Measurements from ENCODE around the gene LIX1L.

Gene LIX1L

DNA sequence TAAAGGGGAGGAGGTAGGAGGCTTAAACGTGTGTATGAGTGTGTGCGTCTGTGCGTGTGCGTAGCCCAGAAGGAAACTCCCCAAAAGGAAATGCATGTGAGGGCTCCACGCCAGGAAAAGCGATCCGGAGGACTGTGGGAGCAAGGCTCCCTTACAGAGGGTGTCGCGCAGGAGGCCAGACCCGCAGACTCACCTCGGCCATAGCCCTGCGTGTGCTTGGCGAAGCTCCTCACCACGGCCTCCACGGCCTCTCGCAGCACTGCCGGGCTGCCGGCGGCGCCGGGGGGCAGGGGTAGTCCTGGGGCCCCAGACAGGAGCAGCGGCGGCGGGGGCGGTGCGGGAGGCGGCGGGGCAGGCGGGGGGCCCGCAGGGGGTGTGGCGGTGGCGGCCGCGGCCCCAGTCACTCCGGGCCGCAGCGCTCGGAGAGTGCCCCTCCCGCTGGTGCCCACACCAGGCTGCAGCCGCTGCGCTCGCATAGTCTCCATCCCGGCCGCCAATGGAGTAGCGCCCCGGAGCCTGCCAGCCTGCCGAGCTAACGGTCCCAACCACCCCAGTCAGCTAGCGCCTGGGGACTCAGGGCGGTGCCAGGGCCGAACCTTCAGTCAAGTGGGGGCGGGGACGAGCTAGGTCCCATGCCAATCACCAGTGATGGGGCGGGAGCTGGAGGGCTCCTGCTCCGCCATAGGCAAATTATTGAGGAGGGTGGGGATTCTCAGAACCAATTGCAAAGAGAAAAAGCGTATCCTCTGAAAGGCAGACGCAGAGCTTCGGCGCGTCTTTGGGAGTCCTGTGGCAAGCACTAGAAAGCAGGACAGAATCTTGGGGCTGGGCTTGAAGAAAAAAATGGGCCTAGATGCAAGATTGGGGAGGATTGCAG is at the start of gene LIX1L:
Gene LIX1L (minus strand): TSS at position 575 of the 877 bp plus-strand sequence. CDS start 90 bp downstream, at position 485.
- peak; percentile 95 for DNase-seq (ENCODE audit: low spot score)

DNA sequence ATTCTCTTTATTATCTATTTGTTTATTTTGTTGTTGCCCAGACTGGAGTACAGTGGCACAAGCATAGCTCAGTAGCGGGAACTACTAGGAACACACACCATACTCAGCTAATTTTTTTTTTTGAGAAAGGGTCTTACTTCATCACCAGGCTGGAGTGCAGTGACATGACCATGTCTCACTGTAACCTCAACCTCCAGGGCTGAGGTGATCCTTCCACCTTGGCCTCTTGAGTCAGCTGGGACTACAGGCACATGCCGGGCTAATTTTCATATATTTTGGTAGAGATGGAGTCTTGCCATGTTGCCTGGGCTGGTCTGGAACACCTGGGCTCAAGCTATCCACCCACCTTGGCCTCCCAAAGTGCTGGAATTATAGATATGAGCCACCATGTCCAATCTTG is 43.9 kb upstream of the LIX1L start:
- DNase-seq (ENCODE audit: low spot score), result no peak

DNA sequence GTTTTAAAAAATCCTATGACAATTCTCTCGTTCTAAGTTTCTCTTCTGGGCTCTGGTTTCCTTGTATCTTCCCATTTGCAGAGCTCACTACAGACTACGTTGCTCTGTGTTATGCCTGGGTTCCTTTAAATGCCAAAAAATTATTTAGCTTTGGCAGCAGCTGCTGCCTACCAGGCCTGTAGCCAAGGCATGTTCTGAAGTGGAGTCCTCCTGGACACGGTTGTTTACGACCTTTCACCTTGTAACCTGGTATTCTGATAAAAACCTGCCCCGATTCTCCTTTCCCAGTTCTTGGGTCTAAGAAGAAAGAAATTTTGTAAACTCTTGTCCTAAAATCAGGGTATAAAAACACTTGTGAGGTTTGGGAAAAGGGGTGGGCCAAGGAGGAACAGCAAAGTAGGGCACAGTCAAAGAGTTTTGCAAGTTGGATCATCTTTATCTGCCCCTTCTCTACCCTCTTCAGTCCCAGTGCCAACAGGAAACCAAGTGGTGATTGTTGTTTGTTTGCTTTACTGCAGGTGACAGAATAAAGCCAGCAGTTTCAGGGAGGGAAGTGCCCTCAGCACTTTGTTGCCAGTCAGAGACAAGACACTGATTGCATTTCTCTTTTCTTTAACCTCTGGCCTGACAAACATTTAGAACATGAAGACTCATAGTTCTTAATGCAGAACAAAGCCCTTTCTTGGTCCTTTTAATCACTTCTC is 41.7 kb upstream of the LIX1L start:
- no peak for DNase-seq (ENCODE audit: low spot score)

DNA sequence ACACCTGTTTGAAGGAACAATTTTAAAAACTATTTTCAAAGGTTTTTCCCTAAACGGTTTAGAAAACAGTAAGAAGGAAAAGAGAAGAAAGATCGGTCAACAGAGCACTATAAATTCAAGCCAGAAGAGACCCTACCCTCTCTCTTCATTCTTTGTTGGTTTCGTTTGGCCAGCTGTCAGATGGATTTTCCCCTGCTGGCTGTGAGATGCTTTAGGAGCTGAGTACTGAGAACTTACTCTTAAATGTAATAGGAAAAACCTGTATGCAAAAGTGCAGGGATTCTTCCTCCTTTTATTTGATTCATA is 39.9 kb upstream of the LIX1L start:
- no peak for DNase-seq (ENCODE audit: low spot score)

DNA sequence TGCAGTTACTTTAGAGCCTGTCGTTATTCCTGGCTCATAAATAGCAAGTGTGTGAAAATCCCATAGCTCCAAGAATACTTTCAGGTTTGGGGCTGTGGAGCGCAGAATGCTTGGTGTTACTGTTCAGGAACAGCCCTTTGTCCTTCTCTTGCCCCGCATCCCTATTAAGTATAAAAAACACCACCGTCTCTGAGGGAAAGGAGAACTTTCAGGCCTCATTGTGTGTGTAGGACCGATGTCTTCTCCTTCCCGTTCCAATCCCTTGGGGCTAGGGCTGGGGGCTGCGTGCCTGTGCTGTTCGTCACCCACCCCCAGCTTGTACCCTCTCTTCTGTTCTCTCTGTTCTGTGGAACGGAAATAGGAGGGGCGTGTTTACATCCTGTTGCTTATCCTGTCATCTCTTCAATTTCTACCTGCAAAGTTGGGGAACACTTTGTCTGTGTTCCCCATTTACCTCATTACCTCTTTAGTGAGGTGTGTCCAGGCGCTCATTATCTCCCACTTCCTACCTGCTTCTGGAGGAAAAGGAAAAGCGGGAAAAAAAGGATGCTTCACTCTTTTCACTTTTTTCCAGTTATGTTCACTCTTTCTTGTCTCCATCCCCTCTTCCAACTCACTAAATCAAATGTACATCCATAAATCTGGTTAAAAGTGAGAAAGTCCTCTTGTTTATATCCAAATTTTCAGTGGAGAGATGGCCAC is 39.4 kb upstream of the LIX1L start:
- no peak for DNase-seq (ENCODE audit: low spot score)

DNA sequence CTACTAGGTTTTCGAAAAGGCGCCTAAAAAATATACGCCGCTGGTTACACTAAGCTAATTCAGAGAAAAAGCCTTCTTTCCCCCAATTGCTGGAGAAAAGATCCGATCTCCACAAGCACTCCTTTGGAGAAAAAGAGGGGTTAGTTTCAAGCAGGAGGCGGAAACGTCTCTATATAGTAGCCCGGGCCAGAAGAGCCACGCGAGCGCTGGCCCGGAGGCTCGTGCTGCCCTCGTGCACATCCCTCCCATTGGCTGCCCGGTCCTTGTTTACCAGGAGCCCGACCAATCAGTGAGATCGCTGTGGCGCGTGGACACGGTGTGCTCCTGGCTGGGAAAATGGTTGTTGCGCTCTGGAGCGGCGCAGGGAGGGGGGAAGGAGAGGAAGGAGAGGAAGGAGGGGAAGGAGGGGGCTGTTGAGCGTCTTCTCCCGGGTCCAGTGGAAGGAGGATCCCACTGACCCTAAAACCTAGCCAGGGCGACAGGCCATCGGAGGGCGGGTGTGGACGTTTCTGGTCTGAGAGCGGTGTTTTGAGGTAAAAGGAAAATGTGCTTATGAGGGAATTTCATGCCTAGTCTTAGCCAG is 38.7 kb upstream of the LIX1L start, which contains the start of gene TXNIP:
Gene TXNIP (minus strand): TSS at position 147 of the 583 bp plus-strand sequence. CDS start 313 bp downstream, outside the sequence.
- peak; percentile 99 for DNase-seq (ENCODE audit: low spot score)

DNA sequence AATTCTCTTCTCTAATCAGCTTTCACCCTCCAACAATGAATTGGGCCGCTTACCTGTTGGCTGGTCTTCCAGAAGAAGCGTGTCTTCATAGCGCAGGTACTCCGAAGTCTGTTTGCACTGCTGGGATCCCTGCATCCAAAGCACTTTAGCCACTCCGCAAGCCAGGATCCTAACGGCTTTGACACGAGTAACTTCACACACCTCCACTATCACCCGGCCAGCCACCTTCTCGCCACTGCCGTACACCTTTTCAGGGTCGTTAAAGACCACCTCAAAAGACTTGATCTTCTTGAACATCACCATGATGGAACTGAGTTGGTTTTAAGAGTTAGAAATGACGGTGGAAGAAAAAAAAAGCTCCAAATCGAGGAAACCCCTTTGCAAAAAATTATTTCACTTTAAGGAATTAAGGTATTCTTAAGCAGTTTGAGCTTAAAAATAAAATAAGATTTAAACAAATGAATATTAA is 38.2 kb upstream of the LIX1L start:
- DNase-seq (ENCODE audit: low spot score), result no peak

DNA sequence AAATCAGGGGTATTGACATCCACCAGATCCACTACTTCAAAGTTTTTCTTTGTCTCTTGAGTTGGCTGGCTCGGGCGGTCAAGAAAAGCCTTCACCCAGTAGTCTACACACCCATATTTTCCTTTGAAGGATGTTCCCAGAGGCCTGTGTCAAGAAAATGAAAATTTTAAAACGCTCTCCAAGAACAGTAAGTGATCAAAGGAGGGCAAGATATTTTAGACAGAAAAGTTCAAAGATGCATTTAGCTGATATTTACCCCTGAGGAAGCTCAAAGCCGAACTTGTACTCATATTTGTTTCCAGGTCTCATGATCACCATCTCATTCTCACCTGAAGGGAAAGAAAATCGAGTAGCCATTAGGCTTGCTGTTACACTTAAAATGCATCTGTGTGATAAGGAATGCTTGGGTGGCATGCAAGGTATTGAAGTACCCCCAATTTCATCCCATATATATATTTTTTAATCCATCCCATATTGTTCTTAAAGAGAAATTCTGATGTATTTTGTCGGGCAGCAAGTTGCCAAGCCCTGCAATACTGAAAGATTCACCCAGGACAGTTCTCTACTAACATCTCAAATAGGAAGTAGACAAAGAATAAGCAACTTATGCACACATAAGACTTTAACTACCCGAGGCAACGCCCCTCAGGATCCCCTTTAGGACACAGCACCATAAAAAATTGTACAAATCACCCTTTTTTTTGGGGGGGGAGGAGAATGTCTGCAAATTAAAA is 37.5 kb upstream of the LIX1L start:
- no peak for DNase-seq (ENCODE audit: low spot score)

DNA sequence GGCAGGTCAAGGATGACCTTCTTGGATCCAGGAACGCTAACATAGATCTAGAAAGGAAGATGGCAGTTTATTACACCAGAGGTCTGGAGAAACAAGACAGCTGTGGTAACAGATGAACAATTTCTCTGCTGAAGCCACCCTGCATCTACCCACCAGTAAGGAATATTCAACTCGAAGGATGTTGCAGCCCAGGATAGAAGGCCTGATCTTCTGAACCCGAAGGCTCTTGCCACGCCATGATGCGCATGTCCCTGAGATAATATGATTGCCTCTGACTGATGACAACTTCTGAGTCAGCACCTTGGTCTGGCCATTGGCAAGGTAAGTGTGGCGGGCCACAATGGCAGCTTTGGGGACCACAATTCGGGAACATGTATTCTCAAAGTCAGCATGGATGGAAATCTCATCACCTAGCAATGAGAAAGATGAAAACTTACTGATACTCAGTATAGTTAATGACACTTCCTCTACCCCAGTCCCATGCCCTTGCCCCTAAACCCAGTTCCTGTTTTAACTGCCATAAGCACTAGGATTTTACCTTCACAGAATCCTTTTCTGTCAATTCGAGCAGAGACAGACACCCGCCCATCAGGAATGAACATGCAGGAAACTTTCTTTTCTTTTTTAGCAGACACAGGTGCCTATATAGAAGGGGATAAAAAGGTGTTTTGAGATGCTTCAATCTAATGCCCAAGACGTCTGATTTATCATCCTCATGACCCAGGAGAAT is 36.7 kb upstream of the LIX1L start:
- DNase-seq (ENCODE audit: low spot score), result no peak

DNA sequence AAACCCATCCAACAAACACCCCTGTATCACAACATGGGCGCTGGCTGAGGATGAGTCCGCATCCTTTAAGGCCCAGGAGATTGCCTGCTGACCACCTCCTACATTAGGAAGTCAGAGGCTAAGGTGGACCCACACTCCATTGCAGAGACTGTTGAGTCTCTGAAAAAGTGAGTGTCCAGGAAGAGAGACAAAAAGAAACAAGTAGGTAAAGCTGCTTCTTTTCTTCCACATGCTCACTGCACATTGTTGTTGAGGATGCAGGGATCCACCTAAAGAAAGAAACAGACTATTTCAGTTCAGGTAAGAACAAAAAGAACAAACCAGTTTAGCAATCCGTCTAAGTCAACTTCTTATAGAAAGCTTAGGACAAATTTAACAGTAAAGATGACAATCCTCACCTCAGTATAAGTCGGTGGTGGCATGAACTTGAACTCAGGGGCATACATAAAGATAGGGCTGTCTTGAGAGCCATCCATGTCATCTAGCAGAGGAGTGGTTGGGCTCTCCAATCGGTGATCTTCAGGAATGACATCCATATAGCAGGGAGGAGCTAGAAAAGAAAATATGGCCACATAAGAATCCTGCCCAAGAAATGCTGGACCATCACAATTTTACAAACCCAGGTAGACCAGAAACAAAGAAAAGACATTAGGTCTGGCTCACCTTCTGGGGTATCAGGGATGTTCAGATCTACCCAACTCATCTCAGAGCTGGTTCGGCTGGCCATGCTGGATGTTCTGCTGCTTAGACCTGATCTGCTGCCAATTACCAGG is 36.0 kb upstream of the LIX1L start:
- no peak for DNase-seq (ENCODE audit: low spot score)

DNA sequence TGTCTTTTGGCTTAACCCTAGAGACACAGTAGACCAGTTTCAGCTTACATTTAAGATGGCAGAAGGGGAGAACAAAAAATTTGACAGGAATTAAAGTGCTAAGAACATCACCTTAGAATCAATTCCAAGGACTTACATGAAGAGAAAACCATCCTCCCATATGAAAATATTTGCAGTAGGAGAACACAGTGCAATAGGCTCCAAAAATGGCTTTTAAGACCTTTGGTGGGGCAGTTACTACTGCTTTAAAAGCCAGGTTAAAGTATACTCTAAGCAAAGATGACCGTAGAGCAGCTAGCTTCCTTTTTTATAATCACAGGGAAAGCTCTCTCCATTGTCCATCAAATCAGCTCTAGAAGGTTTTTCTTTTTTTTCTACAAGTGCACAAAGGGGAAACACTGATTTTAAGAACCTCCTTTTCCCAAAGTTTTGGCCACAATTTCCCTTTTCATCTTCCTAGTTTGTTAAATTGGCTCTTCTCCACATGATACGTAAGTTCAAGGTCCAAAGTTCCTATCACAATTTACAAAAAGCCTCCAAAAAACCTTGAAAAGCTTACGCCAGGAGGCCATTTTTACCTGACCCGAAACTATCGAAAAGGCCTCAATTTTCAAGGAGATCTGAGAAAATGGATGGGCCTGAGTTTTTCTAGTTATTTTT is 35.3 kb upstream of the LIX1L start:
- no peak for DNase-seq (ENCODE audit: low spot score)

DNA sequence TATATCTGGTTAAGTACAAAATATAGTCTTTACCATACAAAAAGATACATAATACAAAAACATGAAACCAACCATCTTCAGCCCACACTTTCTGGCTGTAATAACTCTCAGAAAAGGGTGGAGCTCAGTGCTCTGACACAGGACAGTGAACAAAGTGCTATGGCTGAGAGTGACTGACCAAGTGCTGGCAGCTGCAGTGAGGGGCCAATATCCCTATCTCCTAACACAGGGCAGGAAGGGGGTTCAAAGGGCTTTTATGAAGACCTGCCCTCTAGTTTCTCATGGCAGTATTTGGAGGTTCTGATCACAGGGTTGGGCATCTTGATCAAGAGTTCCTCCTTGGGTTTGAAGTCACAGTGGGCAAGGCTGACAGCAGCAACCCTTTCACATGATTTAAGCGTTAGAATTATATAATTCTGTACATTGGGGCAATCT is 34.7 kb upstream of the LIX1L start:
- no peak for DNase-seq (ENCODE audit: low spot score)

DNA sequence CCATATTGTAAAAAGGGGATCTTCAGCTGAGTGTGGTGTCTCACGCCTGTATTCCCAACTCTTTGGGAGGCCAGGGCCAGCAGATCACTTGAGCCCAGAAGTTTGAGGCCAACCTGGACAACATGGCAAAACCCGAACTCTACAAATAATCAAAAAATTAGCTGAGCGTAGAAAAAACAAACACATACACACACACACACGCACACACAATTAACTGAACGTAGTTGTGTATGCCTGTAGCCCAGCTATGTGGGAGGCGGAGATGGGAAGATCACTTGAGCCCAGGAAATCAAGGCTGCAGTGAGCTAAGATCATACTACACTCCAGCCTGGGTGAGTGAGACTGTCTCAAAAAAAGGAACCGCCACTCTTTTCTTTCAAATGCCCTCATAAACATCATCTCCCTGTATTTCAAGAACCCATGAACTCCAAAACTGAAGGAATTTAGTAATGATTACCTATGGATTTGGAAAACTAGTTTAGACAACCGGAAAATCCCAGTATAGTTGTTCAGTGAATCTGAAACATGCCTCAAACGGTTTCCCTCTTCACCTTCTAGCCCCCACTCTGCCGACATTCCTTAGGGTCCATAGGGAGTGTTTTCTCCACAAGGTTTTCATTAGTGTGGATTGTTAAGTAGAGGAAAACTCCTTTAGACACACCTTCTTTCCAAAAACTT is 34.1 kb upstream of the LIX1L start:
- no peak for DNase-seq (ENCODE audit: low spot score)

DNA sequence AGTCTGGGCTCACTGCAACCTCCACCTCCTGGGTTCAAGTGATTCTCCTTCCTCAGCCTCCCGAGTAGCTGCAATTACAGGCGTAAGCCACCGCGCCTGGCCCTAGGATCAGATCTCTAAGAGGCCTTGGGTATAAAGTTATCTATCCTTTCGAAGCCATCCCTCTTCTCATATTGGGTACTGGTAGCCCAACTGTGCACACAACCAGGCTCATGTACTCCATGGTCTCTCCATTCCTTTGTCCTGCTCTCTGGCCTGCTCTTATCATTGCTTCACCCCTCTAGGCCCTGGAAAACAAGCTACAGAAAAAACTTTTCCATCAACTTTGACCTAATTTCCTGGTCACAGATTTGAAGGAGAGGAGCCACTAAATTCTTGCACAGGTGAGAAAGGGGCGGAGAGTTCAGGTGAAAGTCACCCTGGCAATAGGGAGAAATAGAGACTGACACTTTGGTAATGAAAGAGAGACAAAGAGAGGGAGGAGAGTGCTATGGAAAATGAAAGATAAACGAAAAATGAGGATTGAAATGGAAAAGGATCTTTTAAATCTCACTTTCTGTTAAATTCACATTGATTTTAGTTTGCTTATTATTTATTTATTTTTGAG is 32.5 kb upstream of the LIX1L start:
- no peak for DNase-seq (ENCODE audit: low spot score)

DNA sequence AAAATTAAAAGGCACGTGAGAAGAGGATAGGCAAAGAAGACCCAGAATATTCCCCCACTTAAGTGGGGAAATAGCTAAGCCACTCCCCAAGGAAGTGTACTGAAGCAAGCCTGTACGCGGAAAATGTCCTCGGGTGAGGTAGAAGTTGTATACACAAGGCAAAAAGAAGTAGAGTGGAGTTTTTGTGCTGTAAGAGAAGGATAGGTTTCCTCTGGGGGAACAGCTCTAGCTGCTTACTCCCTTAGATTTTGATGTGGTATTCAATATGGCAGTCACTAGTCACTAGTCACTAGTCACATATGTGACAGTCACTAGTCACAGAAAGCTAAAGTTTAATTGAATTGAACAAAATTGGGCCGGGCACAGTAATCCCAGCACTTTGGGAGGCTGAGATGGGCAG is 31.0 kb upstream of the LIX1L start:
- no peak for DNase-seq (ENCODE audit: low spot score)

DNA sequence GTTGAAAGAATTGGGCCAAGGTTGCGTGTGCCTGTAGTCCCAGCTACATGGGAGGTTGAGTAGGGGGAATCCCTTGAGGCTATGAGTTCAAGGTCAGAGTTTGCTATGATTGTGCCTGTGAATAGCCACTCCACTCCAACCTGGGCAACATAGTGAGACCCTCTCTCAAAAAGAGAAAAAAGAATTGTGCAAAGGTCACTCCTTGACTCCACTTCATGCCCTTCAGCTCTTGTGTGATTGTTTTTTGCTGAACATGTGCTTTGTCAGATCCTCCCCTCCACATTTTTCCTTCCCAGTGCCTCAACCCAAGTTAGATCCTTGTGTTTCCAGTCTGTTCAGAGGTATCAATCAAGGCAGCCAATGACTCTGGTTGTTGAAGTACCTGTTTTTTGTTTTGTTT is 30.1 kb upstream of the LIX1L start:
- no peak for DNase-seq (ENCODE audit: low spot score)

DNA sequence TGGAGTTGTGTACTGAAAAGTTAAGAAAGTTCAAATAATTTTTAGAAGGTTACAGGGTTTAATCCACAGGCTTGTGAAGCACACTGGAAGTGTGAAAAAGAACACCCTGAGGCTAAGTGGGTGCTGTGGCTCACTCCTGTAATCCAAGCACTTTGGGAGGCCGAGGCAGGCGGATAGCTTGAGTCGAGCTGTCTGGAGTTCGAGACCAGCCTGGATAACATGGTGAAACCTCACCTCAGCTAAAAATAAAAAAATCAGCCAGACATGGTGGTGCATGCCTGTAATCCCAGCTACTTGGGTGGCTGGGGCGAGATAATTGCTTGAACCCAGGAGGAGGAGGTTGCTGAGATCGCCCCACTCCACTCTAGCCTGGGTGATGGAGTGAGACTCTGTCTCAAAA is 28.7 kb upstream of the LIX1L start:
- DNase-seq (ENCODE audit: low spot score), result no peak
